ENCODE data around the gene SCAF8. TPM values are rescaled to one million over a fixed set of nuclear protein-coding genes. Genes with fewer than 3 reads are reported as not detected.

SCAF8 gene
- total and polyA plus RNA-seq, 2 of the 8 experiments (the other 6 are each of a cell fraction or from before 2014, with no cell fraction given) = 20.3 to 46.3 TPM

GRCh38 chr6:154862536-154862935 is 129.3 kb downstream of the SCAF8 start:
- H2AK5ac ChIP-seq (ENCODE audit: low read depth, low read length) = no peak overlapping the region
- no peak overlapping the region for H4K91ac ChIP-seq (replicated peaks; ENCODE audit: insufficient read length, low read length)
- H3K56ac ChIP-seq (replicated peaks; ENCODE audit: insufficient read length, low read depth, low read length) = no peak overlapping the region
- POLR2A ChIA-PET (ENCODE audit: partially characterized antibody) = interaction anchor here (1.6 kb wide), 1 partner anchor 10 kb away, joined by 4 read pairs; no protein-coding TSS in a partner anchor
- no peak for DNase-seq (ENCODE audit: low read depth in 1 of 2, low spot score in 2 of 2)
- H3K4ac ChIP-seq (replicated peaks; ENCODE audit: insufficient read length, low read depth, low read length) = no peak overlapping the region
- H2BK20ac ChIP-seq (ENCODE audit: low read length) = no peak overlapping the region
- H3K4me2 ChIP-seq (ENCODE audit: insufficient read depth in 1 of 2, low read depth in 2 of 2, low read length in 2 of 2) = no peak overlapping the region
- H3K27ac ChIP-seq (ENCODE audit: low read depth, low read length) = no peak overlapping the region
- no peak for FAIRE-seq
- no peak overlapping the region for H2BK120ac ChIP-seq (replicated peaks; ENCODE audit: low read depth, low read length)
- no peak overlapping the region for H4K5ac ChIP-seq (ENCODE audit: insufficient read length, low read depth, low read length)
- no peak overlapping the region for H3K9ac ChIP-seq (replicated peaks in 1 of 4; ENCODE audit: extremely low read depth in 1 of 4, low read depth in 3 of 4, low read length in 3 of 4)
- H2BK5ac ChIP-seq (ENCODE audit: low read depth, low read length) = no peak overlapping the region
- peaks cover 0 to 3% (median 0%) of the 10 kb centered on the region in 4 experiments; a peak in 1 of 7 replicates for H3K4me1 ChIP-seq (replicated peaks in 1 of 4; ENCODE audit: control insufficient read depth in 3 of 4, insufficient read depth in 4 of 4, low read length in 3 of 4)
- 0 out of 4 replicates have a peak, but pooled peaks cover 0 to 2% of the 10 kb centered on the region in 2 experiments for H3K79me2 ChIP-seq (ENCODE audit: control insufficient read depth in 1 of 2, insufficient read depth in 2 of 2, low read length in 2 of 2)
- H3K9me3 ChIP-seq (ENCODE audit: insufficient read depth in 2 of 2, low read depth in 1 of 2, low read length in 1 of 2) = no peaks in the 10 kb centered on the region
- 94% methylated on average over 11 of the region's 11 CpGs; no CpG with 5 or more reads in 1 of the 2 experiments for WGBS, 2 experiments (ENCODE audit: extremely low coverage in 1 of 2, insufficient coverage in 1 of 2, insufficient read length in 1 of 2, insufficient replicate concordance in 2 of 2, low coverage in 1 of 2, low lambda C conversion rate in 2 of 2, missing lambda C conversion rate in 1 of 2)
- H3K14ac ChIP-seq (ENCODE audit: insufficient read length) = no peak overlapping the region
- no peak overlapping the region for H3K23ac ChIP-seq (ENCODE audit: insufficient read length)
- H2BK12ac ChIP-seq (ENCODE audit: low read depth, low read length) = no peak overlapping the region
- H3K36me3 ChIP-seq (ENCODE audit: control insufficient read depth in 2 of 4, insufficient read depth in 4 of 4, low read length in 3 of 4) = no peaks in the 10 kb centered on the region; a peak in 1 of 8 replicates
- H2AFZ ChIP-seq (ENCODE audit: low read length) = no peak overlapping the region
- no peak overlapping the region for H3K4me3 ChIP-seq (ENCODE audit: extremely low read depth in 1 of 4, insufficient read depth in 2 of 4, low read depth in 3 of 4, low read length in 4 of 4)
- H3K18ac ChIP-seq (ENCODE audit: extremely low read depth, low read length) = no peak overlapping the region
- no peak overlapping the region for H2BK15ac ChIP-seq (ENCODE audit: low read length)
- no peaks in the 10 kb centered on the region for H3K23me2 ChIP-seq (ENCODE audit: low read depth, low read length)
- no peaks in the 10 kb centered on the region for H4K20me1 ChIP-seq (replicated peaks in 1 of 2; ENCODE audit: control insufficient read depth in 1 of 2, insufficient read depth in 2 of 2, low read length in 2 of 2)
- CTCF ChIA-PET (ENCODE audit: partially characterized antibody) = interaction anchor here (1.3 to 1.5 kb wide), 2 partner anchors 65 to 206 kb away, joined by 3 to 4 read pairs; no protein-coding TSS in a partner anchor
- H3K79me1 ChIP-seq (ENCODE audit: low read depth, low read length) = no peaks in the 10 kb centered on the region; the same call in 1 of the 2 replicates
- H4K8ac ChIP-seq (ENCODE audit: extremely low read depth, insufficient read depth, low read length) = no peak overlapping the region
- H3K27me3 ChIP-seq (replicated peaks in 1 of 4; ENCODE audit: control insufficient read depth in 3 of 4, extremely low read depth in 1 of 4, insufficient read depth in 3 of 4, low read length in 3 of 4) = no peaks in the 10 kb centered on the region
- no peak for TF ChIP-seq HDAC2 (IDR thresholded peaks at IDR 0.05; ENCODE audit: borderline replicate concordance in 1 of 2, low read depth in 2 of 2, low read length in 2 of 2)
- no peak for TF ChIP-seq HDAC6 (IDR thresholded peaks at IDR 0.05; ENCODE audit: low read depth, low read length)
- TF ChIP-seq NRF1 (IDR thresholded peaks at IDR 0.05; ENCODE audit: low read depth, low read length) = no peak
- TF ChIP-seq SIX5 (IDR thresholded peaks at IDR 0.05; ENCODE audit: low read depth, low read length) = no peak
- no peak for TF ChIP-seq CTBP2 (IDR thresholded peaks at IDR 0.05; ENCODE audit: borderline replicate concordance, insufficient read depth, insufficient read length, low read length)
- no peak for TF ChIP-seq BRCA1 (IDR thresholded peaks at IDR 0.05; ENCODE audit: low read depth, low read length)
- TF ChIP-seq TCF12 (IDR thresholded peaks at IDR 0.05; ENCODE audit: low read depth, low read length) = no peak
- TF ChIP-seq E2F6 (IDR thresholded peaks at IDR 0.05) = no peak
- no peak for TF ChIP-seq RNF2 (IDR thresholded peaks at IDR 0.05; ENCODE audit: borderline replicate concordance, low read depth, low read length, missing control alignments, poor library complexity, severe bottlenecking)
- TF ChIP-seq RBBP5 (IDR thresholded peaks at IDR 0.05; ENCODE audit: borderline replicate concordance, low read depth, low read length) = no peak
- TF ChIP-seq SIN3A (conservative IDR thresholded peaks at IDR 0.05 in 1 of 2, IDR thresholded peaks at IDR 0.05 in 1 of 2; ENCODE audit: low read depth in 1 of 2, low read length in 2 of 2) = no peak
- TF ChIP-seq EZH2 (IDR thresholded peaks at IDR 0.05; ENCODE audit: low read depth, low read length, severe bottlenecking) = no peak
